Activated CD4-positive, alpha-beta T cell treated with anti-CD3 and anti-CD28 coated beads, Interleukin-2, amount 10 ng/mL, durations not matched to agents 24 days and 14 days (primary cell): ENCODE data around the gene HS6ST1. TPM values are rescaled to one million over a fixed set of nuclear protein-coding genes. Genes with fewer than 3 reads are reported as not detected.
"Not testable (repeated sequence)": the region's sequence is repeated elsewhere in the genome, so short reads cannot be mapped to it uniquely, and the experiment has no call there.

Experiments used
- DNase-seq: peaks from one replicate; pipeline ENCODE4 v3.0.0; 2022
- H3K27ac Mint-ChIP-seq: one replicate; pipeline ENCODE4 v1.8.0; 2022; ENCODE audit warnings: mild to moderate bottlenecking, mixed read lengths
- H3K27me3 Mint-ChIP-seq: one replicate; pipeline ENCODE4 v1.8.0; 2022; ENCODE audit warnings: mixed read lengths
- H3K36me3 Mint-ChIP-seq: one replicate; pipeline ENCODE4 v1.8.0; 2022; ENCODE audit warnings: low read depth, mild to moderate bottlenecking, mixed read lengths
- H3K4me1 Mint-ChIP-seq: one replicate; pipeline ENCODE4 v1.8.0; 2021; ENCODE audit warnings: mixed read lengths
- H3K4me3 Mint-ChIP-seq: one replicate; pipeline ENCODE4 v1.8.0; 2022; ENCODE audit warnings: mild to moderate bottlenecking, moderate library complexity, mixed read lengths
- H3K9me3 Mint-ChIP-seq: one replicate; pipeline ENCODE4 v1.8.0; 2021; ENCODE audit warnings: mixed read lengths
- intact Hi-C: fragments of 100-400 bp; cut with micrococcal nuclease; formaldehyde crosslinking; loops from one replicate; pipeline ENCODE4 v1.15.1; 2023
- total RNA-seq: library from RNA; stranded (reverse); gene quantifications from 2 replicates; pipeline ENCODE4 v1.2.3, GENCODE V29; 2022

HS6ST1 gene
- total RNA-seq, 1 donor from 2014 or later = 20.1 TPM

- H3K27me3 Mint-ChIP-seq = not testable (repeated sequence)
Measured at GRCh38 chr2:128265608-128265993, 53.1 kb downstream of the HS6ST1 start.

GRCh38 chr2:128264881-128265607 is 53.6 kb downstream of the HS6ST1 start:
- Mint-ChIP-seq H3K9me3 (no peaks in the 10 kb centered on the region), H3K4me3 (no peak overlapping the region), H3K4me1 (no peaks in the 10 kb centered on the region), H3K27me3 (no peaks in the 10 kb centered on the region), H3K27ac (no peak overlapping the region), H3K36me3 (no peaks in the 10 kb centered on the region)
- DNase-seq = no peak
- intact Hi-C loops = no loop called here

More at GRCh38 chr2:128265608-128265993, 53.1 kb downstream of the HS6ST1 start:
- DNase-seq, H3K4me3 Mint-ChIP-seq, H3K36me3 Mint-ChIP-seq, H3K4me1 Mint-ChIP-seq, H3K9me3 Mint-ChIP-seq, intact Hi-C loops, H3K27ac Mint-ChIP-seq: not testable (repeated sequence)

DNA sequence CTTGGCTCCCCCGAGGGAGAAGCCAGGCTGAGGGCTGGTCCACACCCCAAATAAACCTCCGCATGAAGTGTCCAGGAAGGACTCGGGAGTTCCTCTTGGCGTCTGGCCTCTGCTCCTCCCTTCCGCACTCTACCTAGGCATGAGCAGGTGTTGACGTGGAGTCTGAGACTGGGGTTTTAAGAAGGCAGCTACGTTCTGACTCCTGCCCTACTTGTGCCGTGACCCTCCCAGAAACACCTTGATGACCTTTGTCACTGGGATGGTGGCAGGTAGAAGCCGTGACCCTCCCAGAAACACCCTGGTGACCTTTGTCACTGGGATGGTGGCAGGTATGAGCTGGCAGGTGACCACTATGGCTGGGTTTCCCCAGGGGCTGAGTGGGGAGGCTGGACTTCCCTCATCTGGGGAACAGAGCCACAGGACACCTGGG is 54.8 kb downstream of the HS6ST1 start:
- Mint-ChIP-seq H3K4me3 (no peak overlapping the region), H3K27me3 (no peaks in the 10 kb centered on the region), H3K36me3 (no peaks in the 10 kb centered on the region), H3K27ac (no peak overlapping the region), H3K4me1 (no peaks in the 10 kb centered on the region), H3K9me3 (no peaks in the 10 kb centered on the region)
- intact Hi-C loops = no loop called here
- DNase-seq = no peak

DNA sequence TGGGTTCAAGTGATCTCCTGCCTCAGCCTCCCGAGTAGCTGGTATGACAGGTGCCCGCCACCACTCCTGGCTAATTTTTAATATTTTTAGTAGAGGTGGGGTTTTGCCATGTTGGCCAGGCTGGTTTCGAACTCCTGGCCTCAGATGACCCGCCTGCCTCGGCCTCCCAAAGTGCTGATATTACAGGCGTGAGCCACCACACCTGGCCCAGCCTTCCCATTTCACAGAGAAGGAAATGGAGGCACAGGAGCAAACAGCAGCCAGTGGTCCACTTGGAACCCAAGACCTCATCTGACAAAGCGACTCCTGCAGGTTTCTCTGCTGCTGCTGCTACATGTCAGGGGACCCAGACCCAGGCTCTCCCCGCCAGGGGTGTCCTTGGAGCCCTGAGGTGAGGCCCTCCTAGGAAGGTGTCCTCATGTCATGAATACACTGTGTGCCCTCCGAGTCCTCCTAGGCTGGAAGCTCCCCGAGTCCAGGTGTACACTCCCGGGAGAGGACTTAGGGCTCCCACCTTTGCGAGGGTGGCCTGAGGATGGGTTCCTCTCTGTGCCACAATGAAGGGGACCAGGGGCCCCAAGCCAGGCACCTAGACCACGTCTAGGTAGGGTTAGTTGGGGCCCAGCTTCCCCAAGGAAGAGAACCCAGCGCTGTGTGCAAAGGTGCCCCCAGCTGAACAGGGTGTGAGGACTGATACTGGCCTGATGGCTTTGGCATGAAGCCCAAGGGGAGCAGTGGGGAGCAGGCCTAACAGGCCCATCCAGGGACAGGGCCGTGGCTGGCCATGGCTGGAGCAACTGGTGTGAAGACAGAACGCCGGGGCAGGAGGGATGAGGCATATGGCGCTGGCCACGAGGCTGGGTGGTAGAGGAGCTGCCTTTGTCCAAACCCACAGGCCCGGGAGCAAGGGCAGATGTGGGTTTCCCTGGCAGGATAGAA is 56.1 kb downstream of the HS6ST1 start:
- H3K4me3 Mint-ChIP-seq = no peak overlapping the region
- no peaks in the 10 kb centered on the region for H3K9me3 Mint-ChIP-seq
- no peak overlapping the region for H3K27ac Mint-ChIP-seq
- DNase-seq = no peak
- H3K27me3 Mint-ChIP-seq = no peaks in the 10 kb centered on the region
- intact Hi-C loops = no loop called here
- no peaks in the 10 kb centered on the region for H3K36me3 Mint-ChIP-seq
- H3K4me1 Mint-ChIP-seq = no peaks in the 10 kb centered on the region

DNA sequence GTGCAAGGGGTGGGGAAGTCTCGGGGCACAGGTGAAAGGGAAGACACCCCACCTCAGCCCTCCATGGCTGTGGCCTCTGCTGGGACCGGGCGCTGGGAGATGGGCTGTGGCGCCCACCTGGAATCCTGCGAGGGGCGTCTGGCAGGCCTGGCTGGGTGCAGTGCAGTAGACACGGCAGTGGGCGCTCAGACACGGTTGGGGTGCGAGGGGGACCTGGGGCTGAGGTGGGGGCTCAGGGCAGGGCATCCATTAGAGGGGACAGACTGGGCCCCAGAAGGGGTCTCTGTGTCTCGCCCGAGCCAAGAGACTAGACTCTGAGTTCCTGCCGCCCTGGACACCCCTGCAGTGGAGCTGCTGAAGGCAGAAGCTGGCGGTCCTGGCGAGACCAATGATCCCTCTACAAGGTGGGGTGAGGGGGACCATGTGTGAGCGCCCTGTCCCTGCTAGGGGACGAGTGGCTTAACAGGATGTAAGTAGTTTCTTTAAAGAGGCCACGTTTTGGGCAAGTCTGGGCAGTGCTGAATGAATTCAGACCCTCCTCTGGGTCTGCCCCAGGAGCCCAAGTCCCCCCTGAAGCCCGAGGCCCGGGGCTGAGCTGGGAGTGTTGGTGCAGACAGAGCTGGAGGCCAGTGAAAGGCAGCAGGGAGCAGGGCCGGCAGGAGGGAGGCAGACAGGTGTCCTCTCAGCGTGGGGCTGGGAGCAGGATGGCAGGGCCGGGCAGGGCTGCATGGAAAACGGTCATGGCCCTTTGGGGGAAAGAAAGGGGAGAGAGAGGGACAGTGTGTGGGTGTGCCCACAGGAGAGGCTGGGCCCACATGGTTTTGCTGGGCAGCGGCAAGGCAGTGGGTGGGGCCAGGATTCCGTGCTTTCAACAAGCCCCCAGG is 57.2 kb downstream of the HS6ST1 start:
- no peak overlapping the region for H3K27ac Mint-ChIP-seq
- no peaks in the 10 kb centered on the region for H3K9me3 Mint-ChIP-seq

DNA sequence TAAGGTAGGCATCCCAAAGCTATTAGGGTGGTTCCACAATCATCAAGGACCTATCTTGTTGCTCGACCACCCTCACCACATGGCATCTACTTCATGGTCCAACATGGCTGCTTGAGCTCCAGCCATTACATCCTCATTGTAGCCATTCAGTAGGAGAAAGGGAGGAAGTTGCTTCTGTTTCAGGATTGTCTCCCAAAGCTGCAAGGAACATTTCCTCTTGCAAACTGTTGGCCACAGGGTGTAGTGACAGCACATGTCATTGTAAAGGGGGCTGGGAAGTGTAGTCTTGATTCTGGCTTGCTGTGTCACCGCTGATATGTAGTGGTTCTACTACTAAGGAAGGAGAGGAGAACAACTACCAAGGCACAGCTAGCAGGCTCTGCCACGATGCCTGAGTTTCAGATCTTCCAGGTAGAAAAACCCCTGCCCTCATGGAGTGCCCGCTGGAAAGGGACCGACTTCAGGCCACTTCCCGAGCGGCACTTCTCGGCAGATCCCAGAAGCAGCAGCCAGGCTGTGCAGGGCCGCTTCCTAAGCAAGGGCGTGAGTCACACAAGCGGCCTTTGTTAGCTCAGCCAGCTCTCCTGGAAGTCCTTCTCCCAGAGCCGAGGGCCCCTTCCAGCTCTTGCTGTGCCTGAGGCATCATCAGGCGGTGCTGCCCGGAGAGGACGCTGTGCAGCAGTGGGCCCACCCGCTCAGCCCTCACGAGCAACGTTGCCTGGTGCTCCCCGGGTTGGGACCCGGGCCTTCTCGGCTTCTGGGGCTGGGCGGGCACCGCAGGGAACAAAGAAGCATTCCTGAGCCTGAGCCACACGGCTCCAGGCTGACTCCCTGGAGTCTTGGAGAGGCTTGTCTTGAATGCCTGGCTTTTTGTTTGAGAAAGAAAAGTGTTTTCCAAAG is 58.2 kb downstream of the HS6ST1 start:
- Mint-ChIP-seq H3K4me3 (no peak overlapping the region), H3K36me3 (no peaks in the 10 kb centered on the region), H3K9me3 (no peaks in the 10 kb centered on the region), H3K27ac (no peak overlapping the region), H3K27me3 (peaks cover 9% of the 10 kb centered on the region), H3K4me1 (no peaks in the 10 kb centered on the region)
- no peak for DNase-seq
- intact Hi-C loops = no loop called here

More for the DNA sequence above, 57.2 kb downstream of the HS6ST1 start:
- H3K27me3 Mint-ChIP-seq = peaks cover 5% of the 10 kb centered on the region
- DNase-seq = no peak
- intact Hi-C loops = no loop called here
- no peak overlapping the region for H3K4me3 Mint-ChIP-seq
- H3K36me3 Mint-ChIP-seq = no peaks in the 10 kb centered on the region
- H3K4me1 Mint-ChIP-seq = no peaks in the 10 kb centered on the region

- H3K27ac Mint-ChIP-seq = no peak overlapping the region
- DNase-seq = no peak
- intact Hi-C loops = no loop called here
- no peaks in the 10 kb centered on the region for H3K9me3 Mint-ChIP-seq
- H3K4me3 Mint-ChIP-seq = no peak overlapping the region
- no peaks in the 10 kb centered on the region for H3K36me3 Mint-ChIP-seq
- no peaks in the 10 kb centered on the region for H3K4me1 Mint-ChIP-seq
- H3K27me3 Mint-ChIP-seq = peaks cover 15% of the 10 kb centered on the region
Measured at GRCh38 chr2:128259585-128259984, 59.1 kb downstream of the HS6ST1 start.

DNA sequence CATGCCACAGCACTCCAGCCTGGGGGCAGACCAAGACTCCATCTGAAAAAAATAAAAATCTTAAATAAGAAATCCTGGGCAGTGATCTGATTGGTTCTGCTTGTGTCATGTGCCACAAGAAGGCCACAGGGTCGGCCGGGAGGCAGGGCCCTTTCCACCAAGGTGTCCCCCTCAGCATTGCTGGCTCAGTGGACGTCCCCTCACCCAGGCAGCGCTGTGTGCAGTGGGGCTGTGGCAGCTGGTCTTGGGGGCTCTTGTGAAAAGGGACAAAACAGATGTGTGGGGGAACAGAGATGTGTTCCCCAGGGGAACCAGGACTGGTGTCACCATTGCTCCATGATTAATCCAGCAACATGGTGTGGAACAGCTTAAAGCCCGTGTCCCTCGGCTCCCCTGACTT is 60.5 kb downstream of the HS6ST1 start:
- H3K36me3 Mint-ChIP-seq = no peaks in the 10 kb centered on the region
- intact Hi-C loops = no loop called here
- no peaks in the 10 kb centered on the region for H3K9me3 Mint-ChIP-seq
- peaks cover 17% of the 10 kb centered on the region for H3K27me3 Mint-ChIP-seq
- no peak overlapping the region for H3K27ac Mint-ChIP-seq
- no peak overlapping the region for H3K4me3 Mint-ChIP-seq
- DNase-seq = no peak
- no peaks in the 10 kb centered on the region for H3K4me1 Mint-ChIP-seq

DNA sequence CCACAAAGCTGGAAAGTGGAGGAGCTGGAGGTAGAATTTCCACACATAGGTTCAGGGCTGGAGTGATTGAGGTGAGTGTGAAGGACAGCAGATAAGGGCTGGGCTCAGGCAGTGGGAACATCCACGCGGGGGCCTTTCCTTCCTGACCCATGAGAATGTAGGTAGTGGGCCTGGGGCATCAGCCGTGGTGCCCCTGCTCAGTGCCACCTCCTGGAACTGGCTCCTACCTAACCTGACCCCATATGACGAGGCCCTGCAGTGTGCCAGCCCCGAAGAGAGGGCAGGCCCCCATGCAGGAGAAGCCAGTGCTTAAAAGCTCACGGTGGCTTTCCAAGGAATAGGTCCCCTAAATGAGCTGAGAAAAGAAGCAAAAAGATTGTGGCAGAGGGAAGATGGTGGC is 66.2 kb downstream of the HS6ST1 start:
- no peaks in the 10 kb centered on the region for H3K9me3 Mint-ChIP-seq
- H3K4me3 Mint-ChIP-seq = no peak overlapping the region
- no peaks in the 10 kb centered on the region for H3K36me3 Mint-ChIP-seq
- no peaks in the 10 kb centered on the region for H3K4me1 Mint-ChIP-seq
- no peak for DNase-seq
- H3K27me3 Mint-ChIP-seq = peaks cover 16% of the 10 kb centered on the region
- intact Hi-C loops = no loop called here
- no peak overlapping the region for H3K27ac Mint-ChIP-seq

- DNase-seq, intact Hi-C loops, H3K27ac Mint-ChIP-seq, H3K36me3 Mint-ChIP-seq, H3K9me3 Mint-ChIP-seq, H3K4me3 Mint-ChIP-seq, H3K4me1 Mint-ChIP-seq: not testable (repeated sequence)
- peaks cover 14% of the 10 kb centered on the region for H3K27me3 Mint-ChIP-seq
Measured at GRCh38 chr2:128252086-128252485, 66.6 kb downstream of the HS6ST1 start.

DNA sequence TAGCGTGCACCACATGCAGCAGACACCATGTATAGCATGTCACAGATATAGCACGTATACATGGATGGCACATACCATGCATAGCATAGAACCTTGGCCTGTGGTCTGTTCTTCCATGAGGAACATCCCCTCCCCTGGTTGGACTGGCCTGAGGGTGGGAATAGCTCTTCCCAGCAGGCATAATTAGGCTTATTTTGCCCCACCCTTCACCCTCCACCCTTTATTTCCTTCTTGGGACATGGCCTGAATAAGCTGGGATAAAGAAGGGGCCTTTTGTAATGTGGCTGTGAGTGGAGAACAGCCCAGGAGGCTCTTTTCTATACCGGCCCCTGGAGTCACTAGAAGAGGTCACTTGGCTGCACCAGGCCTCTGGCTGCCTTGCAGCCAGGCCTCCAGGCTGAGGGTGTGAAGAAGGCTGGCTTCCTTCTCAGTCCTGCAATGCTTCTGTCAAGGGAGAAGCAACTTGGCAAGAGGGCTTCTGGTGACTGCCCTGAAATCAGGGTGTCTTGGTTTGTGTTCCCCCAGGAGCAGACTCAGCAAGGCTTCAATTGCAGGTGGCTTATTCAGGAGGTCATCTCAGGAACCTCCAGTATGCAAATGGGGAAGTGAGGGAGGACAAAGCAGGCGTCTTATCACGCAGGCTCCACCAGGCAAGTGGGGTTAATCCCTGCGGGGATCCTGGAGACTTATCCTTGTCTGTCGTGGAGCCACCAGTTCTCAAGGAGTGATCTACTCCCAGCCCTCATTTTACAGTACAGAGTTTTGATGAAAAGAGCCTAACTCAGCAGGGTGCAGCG is 68.2 kb downstream of the HS6ST1 start:
- DNase-seq = no peak
- peaks cover 7% of the 10 kb centered on the region for H3K27me3 Mint-ChIP-seq
- H3K4me3 Mint-ChIP-seq = no peak overlapping the region
- no peaks in the 10 kb centered on the region for H3K9me3 Mint-ChIP-seq
- no peak overlapping the region for H3K27ac Mint-ChIP-seq
- intact Hi-C loops = no loop called here
- H3K36me3 Mint-ChIP-seq = no peaks in the 10 kb centered on the region
- H3K4me1 Mint-ChIP-seq = no peaks in the 10 kb centered on the region

GRCh38 chr2:128249555-128249954 is 69.1 kb downstream of the HS6ST1 start:
- no peaks in the 10 kb centered on the region for H3K9me3 Mint-ChIP-seq
- no peaks in the 10 kb centered on the region for H3K36me3 Mint-ChIP-seq
- H3K4me1 Mint-ChIP-seq = no peaks in the 10 kb centered on the region
- intact Hi-C loops = no loop called here
- no peak overlapping the region for H3K27ac Mint-ChIP-seq
- H3K4me3 Mint-ChIP-seq = no peak overlapping the region
- peaks cover 2% of the 10 kb centered on the region for H3K27me3 Mint-ChIP-seq
- DNase-seq = no peak
